Measurements from ENCODE around the gene HPS3. TPM values are rescaled to one million over a fixed set of nuclear protein-coding genes. Genes with fewer than 3 reads are reported as not detected.
"Not testable (repeated sequence)": the region's sequence is repeated elsewhere in the genome, so short reads cannot be mapped to it uniquely, and the experiment has no call there.

HPS3 gene
- total and polyA plus RNA-seq, 4 donors: 4.4 to 9.9 (median 7.7) TPM

DNA sequence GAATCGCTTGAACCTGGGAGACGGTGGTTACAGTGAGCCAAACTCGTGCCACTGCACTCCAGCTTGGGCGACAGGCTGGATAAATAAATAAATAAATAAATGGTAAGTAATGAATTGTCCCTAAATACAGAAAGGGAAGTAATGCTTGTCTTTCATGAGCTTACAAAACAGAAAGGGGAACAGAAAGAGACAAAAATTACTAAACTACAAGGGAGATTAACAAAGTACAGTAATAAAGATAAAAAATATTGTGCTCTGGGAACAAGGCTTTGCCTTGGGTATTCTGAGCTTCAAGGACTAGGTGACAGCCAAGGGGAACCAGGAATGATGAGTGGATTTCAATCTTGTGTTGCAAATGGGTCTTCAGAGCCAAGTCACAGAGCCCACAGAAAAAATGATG, 34.0 kb upstream of the HPS3 start:
- Histone ChIP-seq H3K27ac (ENCODE audit: low read depth in 1 of 2, low read length in 2 of 2) (no peak overlapping the region), H3K27me3 (ENCODE audit: control insufficient read depth in 4 of 4, insufficient read depth in 4 of 4, low read length in 3 of 4) (no peaks in the 10 kb centered on the region), H3K4me3 (ENCODE audit: low read depth in 1 of 3, low read length in 3 of 3) (no peak overlapping the region), H3K4me1 (ENCODE audit: control insufficient read depth in 4 of 4, insufficient read depth in 4 of 4, low read length in 3 of 4) (no peaks in the 10 kb centered on the region), H3K9ac (ENCODE audit: low read depth in 1 of 2, low read length in 2 of 2) (no peak overlapping the region), H3K9me3 (ENCODE audit: control insufficient read depth in 4 of 4, low read length in 3 of 4) (no peaks in the 10 kb centered on the region), H3K36me3 (ENCODE audit: control insufficient read depth in 4 of 4, insufficient read depth in 3 of 4, low read depth in 1 of 4, low read length in 3 of 4) (no peaks in the 10 kb centered on the region)
- 92% methylated on average over 4 of the region's 4 CpGs for WGBS
- no peak for TF ChIP-seq NR2F2 (IDR thresholded peaks at IDR 0.05)
- no peak for TF ChIP-seq FOXA2 (IDR thresholded peaks at IDR 0.05)
- TF ChIP-seq, protein P1, sequence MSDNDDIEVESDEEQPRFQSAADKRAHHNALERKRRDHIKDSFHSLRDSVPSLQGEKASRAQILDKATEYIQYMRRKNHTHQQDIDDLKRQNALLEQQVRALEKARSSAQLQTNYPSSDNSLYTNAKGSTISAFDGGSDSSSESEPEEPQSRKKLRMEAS (IDR thresholded peaks at IDR 0.05): no peak
- TF ChIP-seq, protein P2, sequence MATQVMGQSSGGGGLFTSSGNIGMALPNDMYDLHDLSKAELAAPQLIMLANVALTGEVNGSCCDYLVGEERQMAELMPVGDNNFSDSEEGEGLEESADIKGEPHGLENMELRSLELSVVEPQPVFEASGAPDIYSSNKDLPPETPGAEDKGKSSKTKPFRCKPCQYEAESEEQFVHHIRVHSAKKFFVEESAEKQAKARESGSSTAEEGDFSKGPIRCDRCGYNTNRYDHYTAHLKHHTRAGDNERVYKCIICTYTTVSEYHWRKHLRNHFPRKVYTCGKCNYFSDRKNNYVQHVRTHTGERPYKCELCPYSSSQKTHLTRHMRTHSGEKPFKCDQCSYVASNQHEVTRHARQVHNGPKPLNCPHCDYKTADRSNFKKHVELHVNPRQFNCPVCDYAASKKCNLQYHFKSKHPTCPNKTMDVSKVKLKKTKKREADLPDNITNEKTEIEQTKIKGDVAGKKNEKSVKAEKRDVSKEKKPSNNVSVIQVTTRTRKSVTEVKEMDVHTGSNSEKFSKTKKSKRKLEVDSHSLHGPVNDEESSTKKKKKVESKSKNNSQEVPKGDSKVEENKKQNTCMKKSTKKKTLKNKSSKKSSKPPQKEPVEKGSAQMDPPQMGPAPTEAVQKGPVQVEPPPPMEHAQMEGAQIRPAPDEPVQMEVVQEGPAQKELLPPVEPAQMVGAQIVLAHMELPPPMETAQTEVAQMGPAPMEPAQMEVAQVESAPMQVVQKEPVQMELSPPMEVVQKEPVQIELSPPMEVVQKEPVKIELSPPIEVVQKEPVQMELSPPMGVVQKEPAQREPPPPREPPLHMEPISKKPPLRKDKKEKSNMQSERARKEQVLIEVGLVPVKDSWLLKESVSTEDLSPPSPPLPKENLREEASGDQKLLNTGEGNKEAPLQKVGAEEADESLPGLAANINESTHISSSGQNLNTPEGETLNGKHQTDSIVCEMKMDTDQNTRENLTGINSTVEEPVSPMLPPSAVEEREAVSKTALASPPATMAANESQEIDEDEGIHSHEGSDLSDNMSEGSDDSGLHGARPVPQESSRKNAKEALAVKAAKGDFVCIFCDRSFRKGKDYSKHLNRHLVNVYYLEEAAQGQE (IDR thresholded peaks at IDR 0.05): no peak
- TF ChIP-seq TAF1 (conservative IDR thresholded peaks at IDR 0.05): no peak
- DNase-seq (ENCODE audit: low spot score): no peak

DNA sequence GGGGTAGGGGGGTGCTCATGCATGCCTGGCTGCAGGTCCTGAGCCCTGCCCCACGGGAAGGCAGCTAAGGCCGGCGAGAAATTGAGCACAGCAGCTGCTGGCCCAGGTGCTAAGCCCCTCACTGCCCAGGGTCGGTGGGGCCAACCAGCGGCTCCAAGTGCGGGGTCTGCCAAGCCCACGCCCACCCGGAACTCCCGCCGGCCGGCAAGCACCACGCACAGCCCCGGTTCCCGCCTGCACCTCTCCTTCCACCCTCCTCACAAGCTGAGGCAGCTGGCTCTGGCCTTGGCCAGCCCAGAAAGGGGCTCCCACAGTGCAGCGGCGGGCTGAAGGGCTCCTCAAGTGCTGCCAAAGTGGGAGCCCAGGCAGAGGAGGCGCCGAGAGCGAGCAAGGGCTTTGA, 31.5 kb upstream of the HPS3 start:
- WGBS: 98% methylated on average over 19 of the region's 19 CpGs
- H3K27ac ChIP-seq (ENCODE audit: low read depth in 1 of 2, low read length in 2 of 2); H3K4me1 ChIP-seq (ENCODE audit: control insufficient read depth in 4 of 4, insufficient read depth in 4 of 4, low read length in 3 of 4); H3K36me3 ChIP-seq (ENCODE audit: control insufficient read depth in 4 of 4, insufficient read depth in 3 of 4, low read depth in 1 of 4, low read length in 3 of 4); DNase-seq (ENCODE audit: low spot score); H3K9me3 ChIP-seq (ENCODE audit: control insufficient read depth in 4 of 4, low read length in 3 of 4); H3K9ac ChIP-seq (ENCODE audit: low read depth in 1 of 2, low read length in 2 of 2); H3K4me3 ChIP-seq (ENCODE audit: low read depth in 1 of 3, low read length in 3 of 3); H3K27me3 ChIP-seq (ENCODE audit: control insufficient read depth in 4 of 4, insufficient read depth in 4 of 4, low read length in 3 of 4): not testable (repeated sequence)

DNA sequence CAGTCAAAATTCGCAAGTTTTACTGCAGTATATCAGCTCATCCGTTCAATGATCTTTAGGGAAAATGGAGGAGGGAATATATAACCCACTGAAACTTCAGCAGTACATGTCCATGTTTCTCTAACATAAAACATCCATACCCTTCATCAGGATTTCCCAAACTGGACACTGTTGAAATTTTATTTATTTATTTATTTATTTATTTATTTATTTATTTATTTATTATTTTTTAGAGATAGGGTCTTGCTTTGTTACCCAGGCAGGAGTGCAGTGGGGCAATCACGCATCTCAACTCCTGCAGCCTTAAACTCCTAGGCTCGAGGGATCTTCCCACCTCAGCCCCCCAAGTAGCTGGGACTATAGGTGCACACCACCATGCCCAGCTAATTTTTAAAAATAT, 28.3 kb upstream of the HPS3 start:
- H3K9me3 ChIP-seq (ENCODE audit: control insufficient read depth in 4 of 4, low read length in 3 of 4): no peaks in the 10 kb centered on the region

More for the DNA sequence above, 28.3 kb upstream of the HPS3 start:
- TF ChIP-seq HNF4A (conservative IDR thresholded peaks at IDR 0.05) (no peak), NR2F2 (IDR thresholded peaks at IDR 0.05) (no peak), JUND (IDR thresholded peaks at IDR 0.05) (no peak), RXRA (IDR thresholded peaks at IDR 0.05) (no peak), RAD21 (IDR thresholded peaks at IDR 0.05) (no peak), FOXA2 (IDR thresholded peaks at IDR 0.05) (no peak), EGR1 (IDR thresholded peaks at IDR 0.05; ENCODE audit: low read depth in 2 of 2) (no peak), HNF4G (IDR thresholded peaks at IDR 0.05) (no peak), FOXA1 (IDR thresholded peaks at IDR 0.05) (no peak)
- TF ChIP-seq, protein P3, sequence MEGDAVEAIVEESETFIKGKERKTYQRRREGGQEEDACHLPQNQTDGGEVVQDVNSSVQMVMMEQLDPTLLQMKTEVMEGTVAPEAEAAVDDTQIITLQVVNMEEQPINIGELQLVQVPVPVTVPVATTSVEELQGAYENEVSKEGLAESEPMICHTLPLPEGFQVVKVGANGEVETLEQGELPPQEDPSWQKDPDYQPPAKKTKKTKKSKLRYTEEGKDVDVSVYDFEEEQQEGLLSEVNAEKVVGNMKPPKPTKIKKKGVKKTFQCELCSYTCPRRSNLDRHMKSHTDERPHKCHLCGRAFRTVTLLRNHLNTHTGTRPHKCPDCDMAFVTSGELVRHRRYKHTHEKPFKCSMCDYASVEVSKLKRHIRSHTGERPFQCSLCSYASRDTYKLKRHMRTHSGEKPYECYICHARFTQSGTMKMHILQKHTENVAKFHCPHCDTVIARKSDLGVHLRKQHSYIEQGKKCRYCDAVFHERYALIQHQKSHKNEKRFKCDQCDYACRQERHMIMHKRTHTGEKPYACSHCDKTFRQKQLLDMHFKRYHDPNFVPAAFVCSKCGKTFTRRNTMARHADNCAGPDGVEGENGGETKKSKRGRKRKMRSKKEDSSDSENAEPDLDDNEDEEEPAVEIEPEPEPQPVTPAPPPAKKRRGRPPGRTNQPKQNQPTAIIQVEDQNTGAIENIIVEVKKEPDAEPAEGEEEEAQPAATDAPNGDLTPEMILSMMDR (IDR thresholded peaks at IDR 0.05; ENCODE audit: low read depth, low read length, missing input control): no peak
- TF ChIP-seq, protein P4, sequence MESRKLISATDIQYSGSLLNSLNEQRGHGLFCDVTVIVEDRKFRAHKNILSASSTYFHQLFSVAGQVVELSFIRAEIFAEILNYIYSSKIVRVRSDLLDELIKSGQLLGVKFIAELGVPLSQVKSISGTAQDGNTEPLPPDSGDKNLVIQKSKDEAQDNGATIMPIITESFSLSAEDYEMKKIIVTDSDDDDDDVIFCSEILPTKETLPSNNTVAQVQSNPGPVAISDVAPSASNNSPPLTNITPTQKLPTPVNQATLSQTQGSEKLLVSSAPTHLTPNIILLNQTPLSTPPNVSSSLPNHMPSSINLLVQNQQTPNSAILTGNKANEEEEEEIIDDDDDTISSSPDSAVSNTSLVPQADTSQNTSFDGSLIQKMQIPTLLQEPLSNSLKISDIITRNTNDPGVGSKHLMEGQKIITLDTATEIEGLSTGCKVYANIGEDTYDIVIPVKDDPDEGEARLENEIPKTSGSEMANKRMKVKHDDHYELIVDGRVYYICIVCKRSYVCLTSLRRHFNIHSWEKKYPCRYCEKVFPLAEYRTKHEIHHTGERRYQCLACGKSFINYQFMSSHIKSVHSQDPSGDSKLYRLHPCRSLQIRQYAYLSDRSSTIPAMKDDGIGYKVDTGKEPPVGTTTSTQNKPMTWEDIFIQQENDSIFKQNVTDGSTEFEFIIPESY (IDR thresholded peaks at IDR 0.05): no peak
- no peaks in the 10 kb centered on the region for H3K36me3 ChIP-seq (ENCODE audit: control insufficient read depth in 4 of 4, insufficient read depth in 3 of 4, low read depth in 1 of 4, low read length in 3 of 4)
- H3K4me3 ChIP-seq (ENCODE audit: low read depth in 1 of 3, low read length in 3 of 3): no peak overlapping the region
- H3K9ac ChIP-seq (ENCODE audit: low read depth in 1 of 2, low read length in 2 of 2): no peak overlapping the region
- WGBS: 93% methylated on average over 4 of the region's 4 CpGs
- no peaks in the 10 kb centered on the region for H3K4me1 ChIP-seq (ENCODE audit: control insufficient read depth in 4 of 4, insufficient read depth in 4 of 4, low read length in 3 of 4)
- DNase-seq (ENCODE audit: low spot score): no peak
- no peaks in the 10 kb centered on the region for H3K27me3 ChIP-seq (ENCODE audit: control insufficient read depth in 4 of 4, insufficient read depth in 4 of 4, low read length in 3 of 4)
- no peak overlapping the region for H3K27ac ChIP-seq (ENCODE audit: low read depth in 1 of 2, low read length in 2 of 2)
